ENCODE results near the gene FGF11. TPM values are rescaled to one million over a fixed set of nuclear protein-coding genes. Genes with fewer than 3 reads are reported as not detected.
A peak's percentile ranks its signal among the peaks of the same experiment; 100 is the strongest.
"Not testable (repeated sequence)": the region's sequence is repeated elsewhere in the genome, so short reads cannot be mapped to it uniquely, and the experiment has no call there.

FGF11 gene
- total and polyA plus RNA-seq, 7 experiments from 2014 or later = 0.09 to 39.7 (median 3.3) TPM; not detected in 1

- Mint-ChIP-seq H3K36me3 (peaks cover 0 to 12% (median 0%) of the 10 kb centered on the region in 5 donors), H3K4me3 (peak within 1 kb of the TSS; percentile 74 to 100 (median 95)), H3K4me1 (peaks cover 57 to 78% (median 73%) of the 10 kb centered on the region in 7 donors), H3K27ac (peak within 1 kb of the TSS; percentile 90 to 100 (median 100))
- not testable (repeated sequence) for ATAC-seq; H3K27me3 Mint-ChIP-seq; H3K9me3 ChIP-seq (ENCODE audit: control insufficient read depth in 2 of 3, low read length in 3 of 3); H3K27me3 ChIP-seq (ENCODE audit: control insufficient read depth in 2 of 2, insufficient read depth in 2 of 2, low read length in 2 of 2); DNase-seq; H3K9me3 Mint-ChIP-seq; H3K36me3 ChIP-seq (ENCODE audit: control insufficient read depth in 2 of 3, insufficient read depth in 3 of 3, low read length in 3 of 3)
- POLR2A ChIA-PET = interaction anchor here (1.1 to 12.3 kb wide), 7 partner anchors 10 to 205 kb away, joined by 3 to 199 read pairs (median 19); partner anchors contain the start of genes CHRNB1, GPS2, TMEM102 and TP53
- CTCF ChIA-PET = interaction anchor here (1.8 to 2.4 kb wide), 2 partner anchors 45 to 125 kb away, joined by 6 to 10 read pairs; partner anchors contain the start of gene TMEM102
- H3K27ac ChIP-seq (ENCODE audit: low read depth, low read length) = peak within 1 kb of the TSS; percentile 100
- intact Hi-C loops (cut with micrococcal nuclease) = loop anchor here (5.0 to 10.0 kb wide), 5 partner anchors 126 to 676 kb away; partner anchors contain the start of genes CHD3 (in 1 of the 2), CNTROB (in 1 of the 2), KCTD11 (in 1 of the 2) and SLC16A13 (in 1 of the 2)
- H3K4me3 ChIP-seq (ENCODE audit: low read length) = peak within 1 kb of the TSS; percentile 88
- peaks cover 33 to 51% of the 10 kb centered on the region in 2 donors for H3K4me1 ChIP-seq (ENCODE audit: control insufficient read depth in 2 of 2, insufficient read depth in 2 of 2, low read length in 2 of 2)
These were observed 42.0 kb downstream of the FGF11 start, which contains the start of gene SLC35G6 for GRCh38 chr17:7481275-7481674. Gene SLC35G6, plus strand, starts transcription at chr17:7481446. Its CDS starts 71 bp downstream, at chr17:7481517.

GRCh38 chr17:7481842-7482741 is 42.8 kb downstream of the FGF11 start:
- not testable (repeated sequence) for ATAC-seq; H3K27me3 ChIP-seq (ENCODE audit: control insufficient read depth in 2 of 2, insufficient read depth in 2 of 2, low read length in 2 of 2); H3K4me3 ChIP-seq (ENCODE audit: low read length); H3K36me3 ChIP-seq (ENCODE audit: control insufficient read depth in 2 of 3, insufficient read depth in 3 of 3, low read length in 3 of 3); H3K9me3 ChIP-seq (ENCODE audit: control insufficient read depth in 2 of 3, low read length in 3 of 3); H3K27me3 Mint-ChIP-seq; DNase-seq
- Mint-ChIP-seq H3K27ac (peak overlapping the region; percentile 99 to 100 (median 100)), H3K4me3 (peak overlapping the region; percentile 71 to 100 (median 98)), H3K4me1 (peaks cover 57 to 78% (median 72%) of the 10 kb centered on the region in 7 donors), H3K36me3 (peaks cover 0 to 12% (median 0%) of the 10 kb centered on the region in 5 donors), H3K9me3 (peaks cover 0 to 11% (median 0%) of the 10 kb centered on the region in 11 donors)
- H3K4me1 ChIP-seq (ENCODE audit: control insufficient read depth in 2 of 2, insufficient read depth in 2 of 2, low read length in 2 of 2) = peaks cover 40 to 51% of the 10 kb centered on the region in 2 donors
- ChIA-PET POLR2A (interaction anchor here (1.1 to 12.3 kb wide), 12 partner anchors 11 to 205 kb away, joined by 3 to 199 read pairs (median 33); partner anchors contain the start of genes CHRNB1, FGF11, GPS2 and TMEM102), CTCF (interaction anchor here (1.8 kb wide), 1 partner anchor 46 kb away, joined by 10 read pairs; the partner anchor contains the start of gene TMEM102)
- intact Hi-C loops (cut with micrococcal nuclease) = loop anchor here (5.0 to 10.0 kb wide), 5 partner anchors 127 to 675 kb away; partner anchors contain the start of genes CHD3 (in 1 of the 2), CNTROB (in 1 of the 2), KCTD11 (in 1 of the 2) and SLC16A13 (in 1 of the 2)
- H3K27ac ChIP-seq (ENCODE audit: low read depth, low read length) = peak overlapping the region; percentile 97

- Mint-ChIP-seq H3K9me3 (peaks cover 0 to 11% (median 0%) of the 10 kb centered on the region in 11 donors), H3K27ac (peak overlapping the region; percentile 99 to 100 (median 100)), H3K4me1 (peaks cover 60 to 78% (median 71%) of the 10 kb centered on the region in 7 donors), H3K4me3 (peak overlapping the region; percentile 86 to 100 (median 98)), H3K36me3 (peaks cover 0 to 17% (median 3%) of the 10 kb centered on the region in 5 donors)
- peak overlapping the region; percentile 97 for H3K27ac ChIP-seq (ENCODE audit: low read depth, low read length)
- H3K36me3 ChIP-seq (ENCODE audit: control insufficient read depth in 2 of 3, insufficient read depth in 3 of 3, low read length in 3 of 3); H3K27me3 Mint-ChIP-seq; H3K9me3 ChIP-seq (ENCODE audit: control insufficient read depth in 2 of 3, low read length in 3 of 3); H3K27me3 ChIP-seq (ENCODE audit: control insufficient read depth in 2 of 2, insufficient read depth in 2 of 2, low read length in 2 of 2); DNase-seq; ATAC-seq: not testable (repeated sequence)
- peak overlapping the region; percentile 100 for H3K4me3 ChIP-seq (ENCODE audit: low read length)
- H3K4me1 ChIP-seq (ENCODE audit: control insufficient read depth in 2 of 2, insufficient read depth in 2 of 2, low read length in 2 of 2) = peaks cover 45 to 51% of the 10 kb centered on the region in 2 donors
- intact Hi-C loops (cut with micrococcal nuclease) = loop anchor here (5.0 to 10.0 kb wide), 5 partner anchors 128 to 675 kb away; partner anchors contain the start of genes CHD3 (in 1 of the 2), CNTROB (in 1 of the 2), KCTD11 (in 1 of the 2) and SLC16A13 (in 1 of the 2)
- POLR2A ChIA-PET = interaction anchor here (1.2 to 6.3 kb wide), 13 partner anchors 12 to 204 kb away, joined by 3 to 107 read pairs (median 23); partner anchors contain the start of genes ACAP1, CHRNB1, FGF11 and SENP3
- CTCF ChIA-PET = interaction anchor here (5.3 kb wide), 1 partner anchor 47 kb away, joined by 34 read pairs; the partner anchor contains the start of gene TMEM102
These were observed 43.4 kb downstream of the FGF11 start for GRCh38 chr17:7482742-7483088.

GRCh38 chr17:7483255-7484066 is 44.1 kb downstream of the FGF11 start:
- peaks cover 0 to 11% (median 0%) of the 10 kb centered on the region in 11 donors for H3K9me3 Mint-ChIP-seq
- ATAC-seq (peak; percentile 69), DNase-seq (peak; percentile 80 to 99 (median 95))
- ChIA-PET POLR2A (interaction anchor here (0.6 to 6.3 kb wide), 33 partner anchors 10 to 651 kb away, joined by 3 to 107 read pairs (median 7); partner anchors contain the start of genes ACAP1, CHRNB1, FGF11 and MPDU1), CTCF (interaction anchor here (0.7 to 5.3 kb wide), 3 partner anchors 42 to 147 kb away, joined by 3 to 34 read pairs (median 4); partner anchors contain the start of gene TMEM102)
- peaks cover 55 to 75% (median 68%) of the 10 kb centered on the region in 7 donors for H3K4me1 Mint-ChIP-seq
- peak overlapping the region; percentile 97 for H3K27ac ChIP-seq (ENCODE audit: low read depth, low read length)
- peaks cover 0 to 19% (median 3%) of the 10 kb centered on the region in 5 donors for H3K36me3 Mint-ChIP-seq
- H3K27me3 ChIP-seq (ENCODE audit: control insufficient read depth in 2 of 2, insufficient read depth in 2 of 2, low read length in 2 of 2) = no peaks in the 10 kb centered on the region
- H3K27ac Mint-ChIP-seq = peak overlapping the region; percentile 99 to 100 (median 100)
- intact Hi-C loops (cut with micrococcal nuclease) = loop anchor here (1.0 to 10.0 kb wide), 28 partner anchors 11 to 674 kb away; partner anchors contain the start of genes EIF5A (in 2 of the 2), ELP5 (in 2 of the 2), KCTD11 (in 2 of the 2) and SENP3 (in 2 of the 2)
- H3K4me3 ChIP-seq (ENCODE audit: low read length) = peak overlapping the region; percentile 100
- H3K9me3 ChIP-seq (ENCODE audit: control insufficient read depth in 2 of 3, low read length in 3 of 3) = no peaks in the 10 kb centered on the region
- H3K36me3 ChIP-seq (ENCODE audit: control insufficient read depth in 2 of 3, insufficient read depth in 3 of 3, low read length in 3 of 3) = peaks cover 0 to 9% (median 0%) of the 10 kb centered on the region in 3 experiments
- no peaks in the 10 kb centered on the region for H3K27me3 Mint-ChIP-seq
- peaks cover 40 to 47% of the 10 kb centered on the region in 2 donors for H3K4me1 ChIP-seq (ENCODE audit: control insufficient read depth in 2 of 2, insufficient read depth in 2 of 2, low read length in 2 of 2)
- H3K4me3 Mint-ChIP-seq = peak overlapping the region; percentile 86 to 100 (median 98)

- peak within 1 kb of the TSS; percentile 97 for H3K27ac ChIP-seq (ENCODE audit: low read depth, low read length)
- POLR2A ChIA-PET = interaction anchor here (0.6 to 6.3 kb wide), 41 partner anchors 8 to 672 kb away, joined by 3 to 107 read pairs (median 5); partner anchors contain the start of genes ACAP1, CHRNB1, FGF11 and MPDU1
- peak; percentile 97 to 99 (median 99) for DNase-seq
- peak; percentile 80 for ATAC-seq
- peaks cover 0 to 11% (median 0%) of the 10 kb centered on the region in 11 donors for H3K9me3 Mint-ChIP-seq
- H3K27me3 Mint-ChIP-seq = no peaks in the 10 kb centered on the region
- H3K4me3 Mint-ChIP-seq = peak within 1 kb of the TSS; percentile 86 to 100 (median 98)
- H3K4me1 ChIP-seq (ENCODE audit: control insufficient read depth in 2 of 2, insufficient read depth in 2 of 2, low read length in 2 of 2) = peaks cover 38 to 55% of the 10 kb centered on the region in 2 donors
- H3K27ac Mint-ChIP-seq = peak within 1 kb of the TSS; percentile 99 to 100 (median 100)
- peaks cover 0 to 6% (median 0%) of the 10 kb centered on the region in 3 experiments for H3K36me3 ChIP-seq (ENCODE audit: control insufficient read depth in 2 of 3, insufficient read depth in 3 of 3, low read length in 3 of 3)
- H3K27me3 ChIP-seq (ENCODE audit: control insufficient read depth in 2 of 2, insufficient read depth in 2 of 2, low read length in 2 of 2) = no peaks in the 10 kb centered on the region
- H3K4me3 ChIP-seq (ENCODE audit: low read length) = peak within 1 kb of the TSS; percentile 100
- H3K9me3 ChIP-seq (ENCODE audit: control insufficient read depth in 2 of 3, low read length in 3 of 3) = no peaks in the 10 kb centered on the region
- intact Hi-C loops (cut with micrococcal nuclease) = loop anchor here (1.0 to 10.0 kb wide), 28 partner anchors 10 to 673 kb away; partner anchors contain the start of genes EIF5A (in 2 of the 2), ELP5 (in 2 of the 2), KCTD11 (in 2 of the 2) and SENP3 (in 2 of the 2)
- H3K4me1 Mint-ChIP-seq = peaks cover 60 to 81% (median 72%) of the 10 kb centered on the region in 7 donors
- H3K36me3 Mint-ChIP-seq = peaks cover 0 to 19% (median 8%) of the 10 kb centered on the region in 5 donors
- CTCF ChIA-PET = interaction anchor here (0.7 to 5.3 kb wide), 5 partner anchors 30 to 147 kb away, joined by 3 to 34 read pairs (median 4); partner anchors contain the start of genes SENP3 and TMEM102
These were observed 45.0 kb downstream of the FGF11 start, which contains the start of gene POLR2A for GRCh38 chr17:7484067-7484918. Gene POLR2A, plus strand, starts transcription at chr17:7484366.
